Pancreas (tissue), 10 donors: ENCODE results near the gene GGA1. TPM values are rescaled to one million over a fixed set of nuclear protein-coding genes. Genes with fewer than 3 reads are reported as not detected.

ENCODE experiments used
- ATAC-seq, 4 donors: fragments of 200-7000 bp; cut with Tn5 transposase; one replicate each; pipeline versions ENCODE4 v1.8.0 to v1.9.1; 2020; ENCODE audit warnings: mild to moderate bottlenecking in 4 of 4, moderate library complexity in 4 of 4
- DNase-seq, 6 donors: peaks; one replicate each; pipeline ENCODE4 v3.0.0-alpha.2; 2020
- FAIRE-seq: peaks from 2 replicates; lab custom pipeline; 2012; peaks lifted over from hg19 to GRCh38; lab: Jason Lieb, UNC
- H3K27ac ChIP-seq, 4 donors: fragments of 200-600 bp; sonication (generic); 1 replicate in 3 of 4; 2 replicates in 1 of 4; pipeline versions ENCODE4 v1.5.0 to v1.8.0; 2020
- H3K27me3 ChIP-seq, 4 donors: fragments of 200-600 bp; one replicate each; pipeline ENCODE4 v1.8.0; 2021
- H3K36me3 ChIP-seq, 3 donors: fragments of 200-600 bp; sonication (generic) in 1 of 3; one replicate each; pipeline versions ENCODE4 v1.5.0 to v1.8.0; 2020 to 2021
- H3K4me1 ChIP-seq, 3 donors: fragments of 200-600 bp; one replicate each; pipeline ENCODE4 v1.8.0; 2021
- H3K4me3 ChIP-seq, 4 donors: fragments of 200-600 bp; sonication (generic) in 2 of 4; one replicate each; pipeline versions ENCODE4 v1.5.0 to v1.8.0; 2020 to 2021
- H3K9me3 ChIP-seq, 4 donors: fragments of 200-600 bp; one replicate each; pipeline ENCODE4 v1.8.0; 2021
- WGBS, 2 donors: extraction: QIAGEN DNeasy Blood & Tissue Kit; methylation state at CpG; one replicate each; pipeline ENCODE4 v1.1.7; 2013; 5-methylcytosine and 5-hydroxymethylcytosine counted together
- intact Hi-C, 3 donors: fragments of 100-400 bp; cut with DNase I; formaldehyde crosslinking; loops; one replicate each; pipeline versions ENCODE4 v1.11.1 to v1.14.2; 2022
- polyA plus RNA-seq, 2 donors: library from polyadenylated mRNA; stranded (reverse); fragments of 200-250 nt; gene quantifications; one replicate each; pipeline ENCODE4 v1.2.3, GENCODE V29; 2013
- total RNA-seq, 6 donors: library from RNA; stranded (reverse); fragmentation: NEBNext Ultra II Directional in 4 of 6; extraction: Animal tissue kit (Norgen Biotek cat#: 25700) in 4 of 6; gene quantifications; one replicate each; pipeline versions ENCODE4 v1.2.1 to v1.2.4, GENCODE V29; 2021 to 2023
- TF ChIP-seq, protein P1 (sequence below), 4 donors: fragments of 200-600 bp; sonication (generic) in 3 of 4; IDR thresholded peaks; one replicate each; pipeline versions ENCODE4 v1.5.0 to v1.8.0; 2021; ENCODE audit warnings: antibody characterized with exemption in 4 of 4
- donor health status: healthy with polysubstance abuse.
- donor health status: DM: no; HTN: no; CAD: no; lungs with moderate emphysema.
- donor health status: DM: no; HTN: no; CAD: no.
- donor health status: control.
- donor health status: control.
- donor health status: Bipolar disorder and iron deficiency.
- donor health status: DM: yes; HTN: yes; CAD: no.
- donor health status: DM: no; HTN: no; CAD: no.
- donor health status: DM: no; HTN: no; CAD: no.
- donor health status: DM: yes; HTN: yes; CAD: no.

GGA1 gene
- total and polyA plus RNA-seq, 8 donors: 17.9 to 84.9 (median 23.9) TPM

DNA sequence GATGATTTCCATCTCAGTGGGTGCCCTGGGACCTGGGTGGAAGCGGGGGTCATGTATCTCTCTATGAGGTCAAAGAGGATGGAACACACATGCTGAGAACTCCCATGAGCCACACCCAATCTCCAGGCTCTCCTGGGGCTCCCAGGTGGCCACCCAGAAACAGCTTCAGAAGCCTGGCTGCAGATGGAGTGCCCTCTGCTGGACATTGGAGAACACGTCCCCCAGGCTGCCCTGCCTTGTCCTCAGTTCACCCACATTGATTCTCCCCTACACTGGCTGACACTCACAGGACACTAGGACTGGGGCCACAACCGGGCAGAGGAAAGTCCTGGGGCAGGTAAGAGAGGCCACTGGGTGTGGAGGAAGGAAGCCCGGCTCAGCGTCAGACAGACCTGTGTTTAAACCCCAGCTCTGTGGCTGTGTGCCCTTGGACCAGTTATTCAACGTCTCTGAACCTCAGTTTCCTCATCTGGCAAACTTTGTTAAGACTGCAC is 73.0 kb downstream of the GGA1 start:
- Histone ChIP-seq H3K36me3 (no peaks in the 10 kb centered on the region), H3K4me1 (peaks cover 0 to 7% (median 0%) of the 10 kb centered on the region in 3 donors), H3K27me3 (no peaks in the 10 kb centered on the region), H3K27ac (no peak overlapping the region), H3K4me3 (no peak overlapping the region), H3K9me3 (no peaks in the 10 kb centered on the region)
- TF ChIP-seq, protein P1, sequence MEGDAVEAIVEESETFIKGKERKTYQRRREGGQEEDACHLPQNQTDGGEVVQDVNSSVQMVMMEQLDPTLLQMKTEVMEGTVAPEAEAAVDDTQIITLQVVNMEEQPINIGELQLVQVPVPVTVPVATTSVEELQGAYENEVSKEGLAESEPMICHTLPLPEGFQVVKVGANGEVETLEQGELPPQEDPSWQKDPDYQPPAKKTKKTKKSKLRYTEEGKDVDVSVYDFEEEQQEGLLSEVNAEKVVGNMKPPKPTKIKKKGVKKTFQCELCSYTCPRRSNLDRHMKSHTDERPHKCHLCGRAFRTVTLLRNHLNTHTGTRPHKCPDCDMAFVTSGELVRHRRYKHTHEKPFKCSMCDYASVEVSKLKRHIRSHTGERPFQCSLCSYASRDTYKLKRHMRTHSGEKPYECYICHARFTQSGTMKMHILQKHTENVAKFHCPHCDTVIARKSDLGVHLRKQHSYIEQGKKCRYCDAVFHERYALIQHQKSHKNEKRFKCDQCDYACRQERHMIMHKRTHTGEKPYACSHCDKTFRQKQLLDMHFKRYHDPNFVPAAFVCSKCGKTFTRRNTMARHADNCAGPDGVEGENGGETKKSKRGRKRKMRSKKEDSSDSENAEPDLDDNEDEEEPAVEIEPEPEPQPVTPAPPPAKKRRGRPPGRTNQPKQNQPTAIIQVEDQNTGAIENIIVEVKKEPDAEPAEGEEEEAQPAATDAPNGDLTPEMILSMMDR (IDR thresholded peaks at IDR 0.05): peak; percentile 78 to 87 (median 80)
- FAIRE-seq: no peak
- intact Hi-C loops: loop anchor here in 1 of 3 donors (5.0 to 10.0 kb wide), 2 partner anchors 39 to 137 kb away; no protein-coding TSS in a partner anchor
- WGBS, 2 donors: 8 to 11% methylated on average over 6 of the region's 6 CpGs
- DNase-seq: peak; percentile 65 to 87 (median 82)
- peak; percentile 61 to 69 (median 64) for ATAC-seq

Other genes starting within 250 kb of the GGA1 start
- 1 to 10 TPM in 3 of 6 donors, under 1 TPM in 3; 0.19 to 1.8 (median 1.1) TPM for gene ELFN2, start 181.4 kb upstream of the GGA1 start, total RNA-seq
- 1 to 10 TPM in 1 of 2 donors, under 1 TPM in 1; 0.23 to 2.1 TPM for gene ELFN2, start 181.4 kb upstream of the GGA1 start, polyA plus RNA-seq
- gene MFNG, start 122.5 kb upstream of the GGA1 start, total RNA-seq: 10 to 100 TPM in 1 of 6 donors, 1 to 10 TPM in 5; 1.5 to 10.5 (median 3.4) TPM
- gene MFNG, start 122.5 kb upstream of the GGA1 start, polyA plus RNA-seq: 1 to 10 TPM; 5.2 to 6.5 TPM
- gene CARD10, start 89.4 kb upstream of the GGA1 start, total RNA-seq: 10 to 100 TPM in 4 of 6 donors, 1 to 10 TPM in 2; 9.9 to 20.6 (median 11.5) TPM
- 10 to 100 TPM; 29.9 to 30.2 TPM for gene CARD10, start 89.4 kb upstream of the GGA1 start, polyA plus RNA-seq
- gene CDC42EP1, start 48.4 kb upstream of the GGA1 start, total RNA-seq: 100 to 1,000 TPM in 2 of 6 donors, 10 to 100 TPM in 4; 68.8 to 139 (median 96.1) TPM
- gene CDC42EP1, start 48.4 kb upstream of the GGA1 start, polyA plus RNA-seq: 10 to 100 TPM; 78.2 to 79.0 TPM
- gene LGALS2, start 28.7 kb upstream of the GGA1 start, total RNA-seq: 10 to 100 TPM; 16.0 to 99.5 (median 40.9) TPM
- gene LGALS2, start 28.7 kb upstream of the GGA1 start, polyA plus RNA-seq: 10 to 100 TPM; 26.2 to 61.7 TPM
- gene SH3BP1, start 30.8 kb downstream of the GGA1 start, total RNA-seq: 1 to 10 TPM; 2.0 to 9.3 (median 3.9) TPM
- 1 to 10 TPM; 2.7 to 5.9 TPM for gene SH3BP1, start 30.8 kb downstream of the GGA1 start, polyA plus RNA-seq
- 1 to 10 TPM; 3.6 to 6.8 (median 5.4) TPM for gene PDXP, start 49.9 kb downstream of the GGA1 start, total RNA-seq
- gene PDXP, start 49.9 kb downstream of the GGA1 start, polyA plus RNA-seq: 10 to 100 TPM in 1 of 2 donors, 1 to 10 TPM in 1; 4.6 to 16.3 TPM
- 100 to 1,000 TPM in 2 of 6 donors, 10 to 100 TPM in 4; 15.9 to 191 (median 40.9) TPM for gene LGALS1, start 66.8 kb downstream of the GGA1 start, total RNA-seq
- 100 to 1,000 TPM; 172 to 249 TPM for gene LGALS1, start 66.8 kb downstream of the GGA1 start, polyA plus RNA-seq
- 10 to 100 TPM in 2 of 6 donors, 1 to 10 TPM in 4; 6.0 to 12.3 (median 8.5) TPM for gene NOL12, start 77.5 kb downstream of the GGA1 start, total RNA-seq
- 10 to 100 TPM; 19.0 to 25.6 TPM for gene NOL12, start 77.5 kb downstream of the GGA1 start, polyA plus RNA-seq
- gene TRIOBP, start 88.2 kb downstream of the GGA1 start, total RNA-seq: 10 to 100 TPM; 17.4 to 36.6 (median 26.0) TPM
- gene TRIOBP, start 88.2 kb downstream of the GGA1 start, polyA plus RNA-seq: 10 to 100 TPM; 23.4 to 24.2 TPM
- 10 to 100 TPM; 27.1 to 54.8 (median 37.8) TPM for gene GCAT, start 199.1 kb downstream of the GGA1 start, total RNA-seq
- gene GCAT, start 199.1 kb downstream of the GGA1 start, polyA plus RNA-seq: 10 to 100 TPM; 30.9 to 62.7 TPM
- gene GALR3, start 214.5 kb downstream of the GGA1 start, total RNA-seq: under 1 TPM in 4 of 6 donors, not detected in 2; 0.19 to 0.75 (median 0.42) TPM
- under 1 TPM in 1 of 2 donors, not detected in 1; 0.65 TPM for gene GALR3, start 214.5 kb downstream of the GGA1 start, polyA plus RNA-seq
- gene ANKRD54, start 235.5 kb downstream of the GGA1 start, total RNA-seq: 10 to 100 TPM; 11.4 to 18.1 (median 15.2) TPM
- 10 to 100 TPM; 22.6 to 24.0 TPM for gene ANKRD54, start 235.5 kb downstream of the GGA1 start, polyA plus RNA-seq
- gene EIF3L, start 240.6 kb downstream of the GGA1 start, total RNA-seq: 100 to 1,000 TPM; 267 to 412 (median 348) TPM
- 100 to 1,000 TPM; 162 to 242 TPM for gene EIF3L, start 240.6 kb downstream of the GGA1 start, polyA plus RNA-seq